Measurements from ENCODE around the gene TMEM263.
A peak's percentile ranks its signal among the peaks of the same experiment; 100 is the strongest.

The TMEM263 gene

GRCh38 chr12:106956048-106956578 lies 406 bp downstream of the TMEM263 start:
- peak in 2 of 3 experiments; percentile 35 to 42 for DNase-seq
- ATAC-seq (replicated peaks) = peak; percentile 44
- peak overlapping the region; percentile 97 to 99 for H3K27ac Mint-ChIP-seq
- no peaks in the 10 kb centered on the region for H3K27me3 Mint-ChIP-seq
- H3K4me1 Mint-ChIP-seq (ENCODE audit: low read depth in 2 of 2) = peaks cover 13 to 37% of the 10 kb centered on the region in 2 donors
- H3K9me3 Mint-ChIP-seq = no peaks in the 10 kb centered on the region
- H3K4me3 Mint-ChIP-seq = peak overlapping the region; percentile 98
- H3K36me3 Mint-ChIP-seq (ENCODE audit: insufficient read depth) = peaks cover 21% of the 10 kb centered on the region

- ATAC-seq (replicated peaks) = no peak
- peak overlapping the region; percentile 97 to 99 for H3K27ac Mint-ChIP-seq
- peak overlapping the region; percentile 98 for H3K4me3 Mint-ChIP-seq
- H3K36me3 Mint-ChIP-seq (ENCODE audit: insufficient read depth) = peaks cover 25% of the 10 kb centered on the region
- no peak for DNase-seq
- peaks cover 15 to 47% of the 10 kb centered on the region in 2 donors for H3K4me1 Mint-ChIP-seq (ENCODE audit: low read depth in 2 of 2)
- H3K27me3 Mint-ChIP-seq = no peaks in the 10 kb centered on the region
- H3K9me3 Mint-ChIP-seq = no peaks in the 10 kb centered on the region
Observed at GRCh38 chr12:106957583-106957982, 1.9 kb downstream of the TMEM263 start.

GRCh38 chr12:106960443-106960842 lies 4.7 kb downstream of the TMEM263 start:
- ATAC-seq (replicated peaks) (no peak), DNase-seq (no peak)
- Mint-ChIP-seq H3K27ac (no peak overlapping the region), H3K27me3 (no peaks in the 10 kb centered on the region), H3K4me3 (no peak overlapping the region), H3K4me1 (ENCODE audit: low read depth in 2 of 2) (peaks cover 16 to 54% of the 10 kb centered on the region in 2 donors), H3K9me3 (no peaks in the 10 kb centered on the region), H3K36me3 (ENCODE audit: insufficient read depth) (peaks cover 24% of the 10 kb centered on the region)

- DNase-seq = no peak
- Mint-ChIP-seq H3K36me3 (ENCODE audit: insufficient read depth) (peaks cover 15% of the 10 kb centered on the region), H3K4me1 (ENCODE audit: low read depth in 2 of 2) (peaks cover 15 to 42% of the 10 kb centered on the region in 2 donors), H3K27me3 (no peaks in the 10 kb centered on the region), H3K9me3 (no peaks in the 10 kb centered on the region), H3K4me3 (no peak overlapping the region), H3K27ac (no peak overlapping the region)
- ATAC-seq (replicated peaks) = no peak
Observed at GRCh38 chr12:106962286-106962685, 6.6 kb downstream of the TMEM263 start.

GRCh38 chr12:106964526-106964925 lies 8.8 kb downstream of the TMEM263 start:
- H3K4me1 Mint-ChIP-seq (ENCODE audit: low read depth in 2 of 2) = peaks cover 11 to 26% of the 10 kb centered on the region in 2 donors
- H3K36me3 Mint-ChIP-seq (ENCODE audit: insufficient read depth) = peaks cover 26% of the 10 kb centered on the region
- no peaks in the 10 kb centered on the region for H3K9me3 Mint-ChIP-seq
- no peaks in the 10 kb centered on the region for H3K27me3 Mint-ChIP-seq
- no peak for DNase-seq
- no peak for ATAC-seq (replicated peaks)
- no peak overlapping the region for H3K4me3 Mint-ChIP-seq
- no peak overlapping the region for H3K27ac Mint-ChIP-seq

- Mint-ChIP-seq H3K27me3 (no peaks in the 10 kb centered on the region), H3K9me3 (no peaks in the 10 kb centered on the region), H3K4me3 (no peak overlapping the region), H3K4me1 (ENCODE audit: low read depth in 2 of 2) (peaks cover 9 to 10% of the 10 kb centered on the region in 2 donors), H3K27ac (peak overlapping the region; percentile 35 to 85), H3K36me3 (ENCODE audit: insufficient read depth) (peaks cover 19% of the 10 kb centered on the region)
- no peak for ATAC-seq (replicated peaks)
- no peak for DNase-seq
Observed at GRCh38 chr12:106971065-106971464, 15.4 kb downstream of the TMEM263 start.

- Mint-ChIP-seq H3K27ac (peak overlapping the region in 1 of 2 donors; percentile 6), H3K36me3 (ENCODE audit: insufficient read depth) (peaks cover 11% of the 10 kb centered on the region), H3K4me1 (ENCODE audit: low read depth in 2 of 2) (peaks cover 8 to 11% of the 10 kb centered on the region in 2 donors), H3K27me3 (no peaks in the 10 kb centered on the region), H3K4me3 (no peak overlapping the region), H3K9me3 (no peaks in the 10 kb centered on the region)
- ATAC-seq (replicated peaks) = no peak
- no peak for DNase-seq
Observed at GRCh38 chr12:106973545-106973944, 17.8 kb downstream of the TMEM263 start.

GRCh38 chr12:106974511-106974910 lies 18.8 kb downstream of the TMEM263 start:
- DNase-seq (no peak), ATAC-seq (replicated peaks) (no peak)
- Mint-ChIP-seq H3K4me3 (no peak overlapping the region), H3K9me3 (no peaks in the 10 kb centered on the region), H3K27ac (peak overlapping the region in 1 of 2 donors; percentile 6), H3K36me3 (ENCODE audit: insufficient read depth) (peaks cover 9% of the 10 kb centered on the region), H3K4me1 (ENCODE audit: low read depth in 2 of 2) (peaks cover 8 to 11% of the 10 kb centered on the region in 2 donors), H3K27me3 (no peaks in the 10 kb centered on the region)

- H3K36me3 Mint-ChIP-seq (ENCODE audit: insufficient read depth) = peaks cover 9% of the 10 kb centered on the region
- no peak for ATAC-seq (replicated peaks)
- H3K27me3 Mint-ChIP-seq = no peaks in the 10 kb centered on the region
- H3K4me3 Mint-ChIP-seq = no peak overlapping the region
- H3K27ac Mint-ChIP-seq = peak overlapping the region; percentile 6 to 66
- peaks cover 8 to 11% of the 10 kb centered on the region in 2 donors for H3K4me1 Mint-ChIP-seq (ENCODE audit: low read depth in 2 of 2)
- no peaks in the 10 kb centered on the region for H3K9me3 Mint-ChIP-seq
- no peak for DNase-seq
Observed at GRCh38 chr12:106975098-106975497, 19.4 kb downstream of the TMEM263 start.

GRCh38 chr12:106975993-106976658 lies 20.4 kb downstream of the TMEM263 start:
- Mint-ChIP-seq H3K4me1 (ENCODE audit: low read depth in 2 of 2) (peaks cover 4 to 8% of the 10 kb centered on the region in 2 donors), H3K36me3 (ENCODE audit: insufficient read depth) (peaks cover 6% of the 10 kb centered on the region), H3K9me3 (no peaks in the 10 kb centered on the region), H3K4me3 (no peak overlapping the region), H3K27me3 (no peaks in the 10 kb centered on the region), H3K27ac (peak overlapping the region in 1 of 2 donors; percentile 66)
- ATAC-seq (replicated peaks) (no peak), DNase-seq (no peak)

GRCh38 chr12:106976668-106977067 lies 21.0 kb downstream of the TMEM263 start:
- ATAC-seq (replicated peaks) = no peak
- peaks cover 5% of the 10 kb centered on the region for H3K36me3 Mint-ChIP-seq (ENCODE audit: insufficient read depth)
- no peak overlapping the region for H3K27ac Mint-ChIP-seq
- H3K9me3 Mint-ChIP-seq = no peaks in the 10 kb centered on the region
- H3K4me3 Mint-ChIP-seq = no peak overlapping the region
- no peak for DNase-seq
- H3K4me1 Mint-ChIP-seq (ENCODE audit: low read depth in 2 of 2) = peaks cover 4 to 6% of the 10 kb centered on the region in 2 donors
- H3K27me3 Mint-ChIP-seq = no peaks in the 10 kb centered on the region

- Mint-ChIP-seq H3K27me3 (no peaks in the 10 kb centered on the region), H3K4me3 (no peak overlapping the region), H3K9me3 (no peaks in the 10 kb centered on the region), H3K27ac (peak overlapping the region in 1 of 2 donors; percentile 15), H3K4me1 (ENCODE audit: low read depth in 2 of 2) (peaks cover 4 to 6% of the 10 kb centered on the region in 2 donors), H3K36me3 (ENCODE audit: insufficient read depth) (peaks cover 5% of the 10 kb centered on the region)
- ATAC-seq (replicated peaks) (no peak), DNase-seq (no peak)
Observed at GRCh38 chr12:106978035-106978800, 22.5 kb downstream of the TMEM263 start.

GRCh38 chr12:106980944-106981343 lies 25.2 kb downstream of the TMEM263 start:
- no peak for ATAC-seq (replicated peaks)
- peaks cover 19 to 20% of the 10 kb centered on the region in 2 donors for H3K4me1 Mint-ChIP-seq (ENCODE audit: low read depth in 2 of 2)
- no peaks in the 10 kb centered on the region for H3K27me3 Mint-ChIP-seq
- no peaks in the 10 kb centered on the region for H3K36me3 Mint-ChIP-seq (ENCODE audit: insufficient read depth)
- DNase-seq = no peak
- no peak overlapping the region for H3K4me3 Mint-ChIP-seq
- no peaks in the 10 kb centered on the region for H3K9me3 Mint-ChIP-seq
- H3K27ac Mint-ChIP-seq = no peak overlapping the region

Data from effector memory CD8-positive, alpha-beta T cell (primary cell).